K562 (cell line): ENCODE data around the gene PRR23A. TPM values are rescaled to one million over a fixed set of nuclear protein-coding genes. Genes with fewer than 3 reads are reported as not detected.

Experiments used
- ATAC-seq: fragments of 200-7000 bp; cut with Tn5 transposase; 3 replicates; pipeline ENCODE4 v1.9.1; 2020; ENCODE audit warnings: moderate library complexity
- BruUV-seq: library from RNA; stranded (reverse); fragments of 400-500 nt; replicated peaks from 2 replicates; lab custom pipeline; 2021; lab: Mats Ljungman, UMichigan
- CTCF ChIA-PET: fragments of 300-600 bp; formaldehyde crosslinking; extraction: SDS; loops from one replicate; lab custom pipeline; 2021; ENCODE audit warnings: low intra/inter-chr PET ratio; lab: Yijun Ruan, JAX
- POLR2A ChIA-PET: fragments of 300-600, 350-650 bp; sonication (Branson Sonifier 250); formaldehyde crosslinking; extraction: SDS; loops from one replicate; lab custom pipeline; 2021; ENCODE audit warnings: antibody characterized with exemption, inconsistent platforms; lab: Yijun Ruan, JAX
- DNase-seq, 4 experiments: peaks; one replicate each; pipeline versions ENCODE4 v3.0.0 to v3.0.0-alpha.2; 2011 to 2018; ENCODE audit warnings: low spot score in 3 of 4, mixed read lengths in 3 of 4; ENCODE audit errors: extremely low read depth in 1 of 4
- FAIRE-seq: peaks from 2 replicates; lab custom pipeline; 2011; peaks lifted over from hg19 to GRCh38; lab: Jason Lieb, UNC
- H2AFZ ChIP-seq: 2 replicates; pipeline ENCODE4 v1.6.0; 2011; ENCODE audit warnings: low read depth, low read length, control low read depth, inconsistent platforms
- H3K27ac ChIP-seq: fragments of 200-600 bp; 3 replicates; pipeline ENCODE4 v1.8.0; 2011; ENCODE audit warnings: low read depth, mild to moderate bottlenecking, control low read depth, inconsistent platforms, low read length, moderate library complexity, mixed read lengths; ENCODE audit errors: extremely low read depth
- H3K27me3 ChIP-seq, 2 experiments: fragments of 300-600 bp in 1 of 2; 2 replicates in 1 of 2; 3 replicates in 1 of 2; pipeline versions ENCODE4 v1.6.0 to v1.8.0; 2011; ENCODE audit warnings: inconsistent platforms in 2 of 2, low read length in 2 of 2, mild to moderate bottlenecking in 1 of 2, mixed read lengths in 1 of 2, moderate library complexity in 1 of 2; ENCODE audit not compliant: control insufficient read depth in 2 of 2, insufficient read depth in 2 of 2
- H3K36me3 ChIP-seq: fragments of 300-600 bp; 3 replicates; pipeline ENCODE4 v1.8.0; 2011; ENCODE audit warnings: mild to moderate bottlenecking, low read length, inconsistent platforms; ENCODE audit not compliant: control insufficient read depth, insufficient read depth
- H3K4me1 ChIP-seq, 2 experiments: fragments of 200-600 bp in 1 of 2; replicated peaks in 1 of 2; 2 replicates in 1 of 2; 3 replicates in 1 of 2; pipeline versions ENCODE4 v1.5.1 to v1.8.0; 2011; ENCODE audit warnings: inconsistent platforms in 2 of 2, low read length in 2 of 2, mild to moderate bottlenecking in 1 of 2, mixed read lengths in 1 of 2, moderate library complexity in 1 of 2; ENCODE audit not compliant: control insufficient read depth in 2 of 2, insufficient read depth in 2 of 2
- H3K4me2 ChIP-seq: 2 replicates; pipeline ENCODE4 v1.6.1; 2011; ENCODE audit warnings: low read length, control low read depth, inconsistent platforms, mixed read lengths; ENCODE audit not compliant: insufficient read depth
- H3K4me3 ChIP-seq: fragments of 200-600 bp; sonication (generic), shearing (Covaris generic); 2 replicates; pipeline ENCODE4 v1.5.1; 2016; ENCODE audit warnings: control low read depth, inconsistent platforms
- H3K79me2 ChIP-seq: fragments of 200-600 bp; 3 replicates; pipeline ENCODE4 v1.8.0; 2011; ENCODE audit warnings: low read length, inconsistent platforms; ENCODE audit not compliant: control insufficient read depth, insufficient read depth
- H3K9ac ChIP-seq, 2 experiments: 2 replicates each; pipeline versions ENCODE4 v1.6.0 to v1.6.1; 2011; ENCODE audit warnings: low read depth in 2 of 2, low read length in 2 of 2, control low read depth in 1 of 2, inconsistent platforms in 1 of 2, mild to moderate bottlenecking in 1 of 2, mixed read lengths in 1 of 2; ENCODE audit not compliant: insufficient read depth in 1 of 2
- H3K9me1 ChIP-seq: one replicate; pipeline ENCODE4 v1.6.0; 2011; ENCODE audit warnings: inconsistent platforms, mild to moderate bottlenecking, low read length, moderate library complexity; ENCODE audit not compliant: control insufficient read depth, insufficient read depth
- H3K9me3 ChIP-seq: replicated peaks from 2 replicates; pipeline ENCODE4 v1.5.1; 2011; ENCODE audit warnings: low read depth, low read length, inconsistent platforms; ENCODE audit not compliant: control insufficient read depth, insufficient read depth
- H4K20me1 ChIP-seq: replicated peaks from 2 replicates; pipeline ENCODE4 v1.6.1; 2011; ENCODE audit warnings: low read length, inconsistent platforms, mixed read lengths; ENCODE audit not compliant: control insufficient read depth, insufficient read depth
- C11orf30 ChIP-seq: fragments of 450-650 bp; IDR thresholded peaks from 2 replicates; pipeline ENCODE4 v1.6.1; 2016; ENCODE audit warnings: low read depth, mild to moderate bottlenecking
- EGR1 ChIP-seq: fragments of 450-650 bp; conservative IDR thresholded peaks from 2 replicates; pipeline ENCODE4 v1.6.1; 2017; ENCODE audit warnings: mild to moderate bottlenecking
- ESRRB ChIP-seq: fragments of 250-450 bp; sonication (Bioruptor Pico); IDR thresholded peaks from 2 replicates; pipeline ENCODE4 v1.5.0; 2020; ENCODE audit warnings: mild to moderate bottlenecking, moderate library complexity, borderline replicate concordance
- HLTF ChIP-seq: fragments of 450-650 bp; IDR thresholded peaks from 2 replicates; pipeline ENCODE4 v1.6.1; 2016
- KLF6 ChIP-seq: fragments of 250-450 bp; sonication (Bioruptor Pico); IDR thresholded peaks from 2 replicates; pipeline ENCODE4 v1.4.0; 2020; ENCODE audit warnings: mild to moderate bottlenecking, moderate library complexity, borderline replicate concordance
- MAFF ChIP-seq: IDR thresholded peaks from 2 replicates; pipeline ENCODE4 v1.6.1; 2012; ENCODE audit warnings: low read length, improper control_type of control experiment
- MAFG ChIP-seq: fragments of 450-650 bp; conservative IDR thresholded peaks from 2 replicates; pipeline ENCODE4 v1.6.1; 2016; ENCODE audit warnings: missing genetic modification characterization, missing compliant biosample characterization
- MAFK ChIP-seq: IDR thresholded peaks from 2 replicates; pipeline ENCODE4 v1.6.1; 2011; ENCODE audit warnings: low read length, improper control_type of control experiment
- MTF1 ChIP-seq: fragments of 250-450 bp; sonication (Bioruptor Pico); IDR thresholded peaks from 2 replicates; pipeline ENCODE4 v1.9.0; 2021; ENCODE audit warnings: moderate library complexity, mild to moderate bottlenecking, inconsistent platforms, borderline replicate concordance
- NFE2 ChIP-seq: IDR thresholded peaks from 2 replicates; pipeline ENCODE4 v1.6.1; 2014; ENCODE audit warnings: antibody characterized with exemption, low read depth
- NFIC ChIP-seq: fragments of 450-650 bp; IDR thresholded peaks from 2 replicates; pipeline ENCODE4 v1.6.1; 2017; ENCODE audit warnings: mild to moderate bottlenecking, inconsistent platforms
- NFIX ChIP-seq: fragments of 250-450 bp; sonication (Bioruptor Pico); IDR thresholded peaks from 2 replicates; pipeline ENCODE4 v1.4.0; 2020; ENCODE audit warnings: low read depth, mild to moderate bottlenecking, moderate library complexity
- PHF8 ChIP-seq: fragments of 200-600 bp; sonication (generic); IDR thresholded peaks from 2 replicates; pipeline ENCODE4 v1.6.1; 2012; ENCODE audit warnings: mixed run types, mild to moderate bottlenecking, inconsistent platforms, low read length, moderate library complexity, borderline replicate concordance
- ZNF124 ChIP-seq: sonication (generic); formaldehyde crosslinking; IDR thresholded peaks from 2 replicates; pipeline ENCODE4 v1.8.1; 2022; ENCODE audit warnings: missing genetic modification reagents
- ZNF316 ChIP-seq: fragments of 450-650 bp; IDR thresholded peaks from 2 replicates; pipeline ENCODE4 v1.6.1; 2016
- WGBS: fragments of 100-300 bp; shearing (Covaris generic); methylation state at CpG from one replicate; pipeline ENCODE4 v1.1.6; 2016; ENCODE audit warnings: low coverage, mixed read lengths; ENCODE audit not compliant: insufficient coverage; ENCODE audit errors: missing lambda C conversion rate; 5-methylcytosine and 5-hydroxymethylcytosine counted together
- in situ Hi-C: fragments of 300-500 bp; cut with MboI; formaldehyde crosslinking; loops from 4 replicates; pipeline ENCODE4 v1.15.0; 2018; ENCODE audit warnings: inconsistent platforms, mixed read lengths
- intact Hi-C: fragments of 100-400 bp; cut with micrococcal nuclease; formaldehyde crosslinking; loops from 2 replicates; pipeline ENCODE4 v1.14.2; 2022
- polyA plus RNA-seq, 8 experiments: library from polyadenylated mRNA; depleted of rRNA in 4 of 8; stranded (reverse) in 5 of 8; unstranded in 3 of 8; fragments of >200 nt; fragmentation: Nextera tagmentation in 2 of 8; fragmentation: Illumina TruSeq in 1 of 8; extraction: Ambion mirVana in 2 of 8; extraction: Trizol in 1 of 8; gene quantifications; 2 replicates each; pipeline versions ENCODE4 v1.2.1 to v1.2.3, GENCODE V29; 2011 to 2014; ENCODE audit warnings: inconsistent platforms in 1 of 8, missing spikeins in 1 of 8
- total RNA-seq, 7 experiments: library from RNA; depleted of rRNA in 6 of 7; stranded (reverse); fragments of >200 nt in 6 of 7; fragmentation: Illumina TruSeq in 2 of 7; extraction: Trizol in 2 of 7; gene quantifications; 2 replicates each; pipeline versions ENCODE4 v1.2.1 to v1.2.3, GENCODE V29; 2011 to 2021; ENCODE audit warnings: low replicate concordance in 1 of 7
- TF ChIP-seq, protein P1 (sequence below): fragments of 200-800 bp; sonication (Bioruptor generic); IDR thresholded peaks from 2 replicates; pipeline ENCODE4 v1.6.1; 2017; ENCODE audit warnings: missing genetic modification characterization, missing compliant biosample characterization
- TF ChIP-seq, protein P2 (sequence below), 2 experiments: fragments of 450-650 bp in 1 of 2; sonication (generic) in 1 of 2; formaldehyde crosslinking in 1 of 2; IDR thresholded peaks in 1 of 2; conservative IDR thresholded peaks in 1 of 2; 2 replicates each; pipeline versions ENCODE4 v1.6.1 to v1.8.1; 2016 to 2023; ENCODE audit warnings: mild to moderate bottlenecking in 2 of 2, moderate library complexity in 2 of 2, inconsistent platforms in 1 of 2, missing genetic modification reagents in 1 of 2

PRR23A gene
- total and polyA plus RNA-seq, 9 of the 15 experiments (the other 6 are each of a cell fraction or from before 2014, with no cell fraction given): not detected

DNA sequence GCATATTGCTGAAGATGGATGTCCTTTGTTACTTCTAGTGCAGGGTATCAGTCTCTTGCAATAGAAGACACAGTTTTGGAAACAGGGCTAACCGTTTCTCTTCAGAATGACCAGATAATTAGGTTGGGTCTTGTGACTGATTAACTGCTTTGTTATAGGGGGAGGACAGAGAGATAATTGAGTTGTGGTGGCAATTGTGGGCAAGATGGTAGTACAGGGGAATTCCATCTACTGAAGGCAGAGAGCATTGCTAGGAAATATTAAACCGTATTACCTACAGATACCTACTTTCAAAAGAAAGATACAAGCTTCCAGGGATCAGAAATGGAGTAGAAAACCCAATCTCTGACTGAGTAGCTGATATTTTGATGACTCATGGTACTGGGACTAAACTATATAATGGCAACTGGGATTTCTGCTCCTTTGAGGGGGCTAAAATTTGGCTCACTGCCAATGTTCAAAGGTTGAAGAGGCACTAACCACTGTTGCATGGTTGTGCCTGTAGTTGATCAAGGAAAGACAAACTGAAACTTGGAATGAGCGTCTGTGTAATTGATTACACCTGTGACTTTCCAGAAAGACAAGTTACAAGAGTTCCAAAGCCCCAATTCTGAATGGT, 10.5 kb upstream of the PRR23A start:
- FAIRE-seq: peak; percentile 15
- ChIA-PET POLR2A (interaction anchor here (1.4 kb wide), 1 partner anchor 9 kb away, joined by 4 read pairs; no protein-coding TSS in a partner anchor), CTCF (no interaction called here)
- no TSS peak for BruUV-seq
- peak in 2 of 4 experiments; percentile 22 to 28 for DNase-seq
- H3K9ac ChIP-seq: no peak overlapping the region
- H3K4me2 ChIP-seq: no peak overlapping the region
- no peaks in the 10 kb centered on the region for H4K20me1 ChIP-seq
- in situ Hi-C loops: no loop called here
- no peak; the same call in 1 of the 3 replicates for ATAC-seq
- H3K4me1 ChIP-seq: peaks cover 0 to 2% of the 10 kb centered on the region in 2 experiments; a peak in 1 of 5 replicates
- 0 out of 5 replicates have a peak, but pooled peaks cover 0 to 3% of the 10 kb centered on the region in 2 experiments for H3K27me3 ChIP-seq
- no peak overlapping the region for H3K4me3 ChIP-seq
- H3K36me3 ChIP-seq: no peaks in the 10 kb centered on the region
- WGBS: 4% methylated on average over 3 of the region's 3 CpGs
- H3K27ac ChIP-seq: no peak overlapping the region
- peak overlapping the region; percentile 40; the same call in 1 of the 2 replicates for H2AFZ ChIP-seq
- TF ChIP-seq MAFK (peak; percentile 15; the same call in 1 of the 2 replicates), MAFG (peak; percentile 79), HLTF (no peak), MTF1 (no peak), NFE2 (peak; percentile 77), NFIC (peak; percentile 98), KLF6 (no peak), EGR1 (0 out of 2 replicates have a peak, but pooled peaks have one; percentile 35), ZNF124 (no peak), ESRRB (no peak), ZNF316 (peak; percentile 81), NFIX (CRISPR knock-in tag) (peak; percentile 90), PHF8 (no peak), C11orf30 (peak; percentile 77), MAFF (peak; percentile 51; the same call in 1 of the 2 replicates)
- TF ChIP-seq, protein P1, sequence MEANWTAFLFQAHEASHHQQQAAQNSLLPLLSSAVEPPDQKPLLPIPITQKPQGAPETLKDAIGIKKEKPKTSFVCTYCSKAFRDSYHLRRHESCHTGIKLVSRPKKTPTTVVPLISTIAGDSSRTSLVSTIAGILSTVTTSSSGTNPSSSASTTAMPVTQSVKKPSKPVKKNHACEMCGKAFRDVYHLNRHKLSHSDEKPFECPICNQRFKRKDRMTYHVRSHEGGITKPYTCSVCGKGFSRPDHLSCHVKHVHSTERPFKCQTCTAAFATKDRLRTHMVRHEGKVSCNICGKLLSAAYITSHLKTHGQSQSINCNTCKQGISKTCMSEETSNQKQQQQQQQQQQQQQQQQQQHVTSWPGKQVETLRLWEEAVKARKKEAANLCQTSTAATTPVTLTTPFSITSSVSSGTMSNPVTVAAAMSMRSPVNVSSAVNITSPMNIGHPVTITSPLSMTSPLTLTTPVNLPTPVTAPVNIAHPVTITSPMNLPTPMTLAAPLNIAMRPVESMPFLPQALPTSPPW (CRISPR knock-in tag): no peak
- TF ChIP-seq, protein P2, sequence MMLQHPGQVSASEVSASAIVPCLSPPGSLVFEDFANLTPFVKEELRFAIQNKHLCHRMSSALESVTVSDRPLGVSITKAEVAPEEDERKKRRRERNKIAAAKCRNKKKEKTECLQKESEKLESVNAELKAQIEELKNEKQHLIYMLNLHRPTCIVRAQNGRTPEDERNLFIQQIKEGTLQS (IDR thresholded peaks at IDR 0.05): peak; percentile 56
- TF ChIP-seq, protein P2 (CRISPR knock-in tag; conservative IDR thresholded peaks at IDR 0.05): no peak
- no peaks in the 10 kb centered on the region for H3K79me2 ChIP-seq
- intact Hi-C loops: no loop called here
- H3K9me1 ChIP-seq: no peaks in the 10 kb centered on the region
- no peaks in the 10 kb centered on the region for H3K9me3 ChIP-seq
